Right renal cortex interstitium (tissue), 3 donors: ENCODE results near the gene TTC7B. TPM values are rescaled to one million over a fixed set of nuclear protein-coding genes. Genes with fewer than 3 reads are reported as not detected.

Source experiments
- DNase-seq, 3 donors: peaks; one replicate each; pipeline ENCODE4 v3.0.0-alpha.2; 2013; ENCODE audit warnings: low read depth in 3 of 3, low spot score in 2 of 3
- polyA plus RNA-seq, 3 donors: library from polyadenylated mRNA; unstranded; fragments of 120-200 nt; gene quantifications; one replicate each; pipeline ENCODE4 v1.2.1, GENCODE V29; 2013; ENCODE audit not compliant: insufficient read length in 3 of 3

TTC7B gene
- polyA plus RNA-seq, 3 donors: 45.1 to 51.3 (median 45.2) TPM

GRCh38 chr14:90805662-90806540 lies 10.3 kb downstream of the TTC7B start:
- no peak for DNase-seq

- no peak for DNase-seq
Measured at GRCh38 chr14:90805084-90805391, 11.2 kb downstream of the TTC7B start.

- no peak for DNase-seq
Measured at GRCh38 chr14:90804292-90805083, 11.7 kb downstream of the TTC7B start.

GRCh38 chr14:90803249-90803648 lies 13.0 kb downstream of the TTC7B start:
- no peak for DNase-seq

GRCh38 chr14:90799420-90799819 lies 16.8 kb downstream of the TTC7B start:
- no peak for DNase-seq

GRCh38 chr14:90797919-90798318 lies 18.3 kb downstream of the TTC7B start:
- DNase-seq: no peak

GRCh38 chr14:90797451-90797850 lies 18.8 kb downstream of the TTC7B start:
- DNase-seq: no peak

- no peak for DNase-seq
Measured at GRCh38 chr14:90796329-90796728, 19.9 kb downstream of the TTC7B start.

- no peak for DNase-seq
Measured at GRCh38 chr14:90795744-90796143, 20.5 kb downstream of the TTC7B start.

- no peak for DNase-seq
Measured at GRCh38 chr14:90791486-90791885, 24.7 kb downstream of the TTC7B start.

GRCh38 chr14:90788031-90788430 lies 28.2 kb downstream of the TTC7B start:
- DNase-seq: no peak

GRCh38 chr14:90785876-90786450 lies 30.3 kb downstream of the TTC7B start:
- no peak for DNase-seq

- no peak for DNase-seq
Measured at GRCh38 chr14:90785471-90785870, 30.8 kb downstream of the TTC7B start.

GRCh38 chr14:90784621-90785270 lies 31.5 kb downstream of the TTC7B start:
- no peak for DNase-seq

- DNase-seq: no peak
Measured at GRCh38 chr14:90783344-90783743, 32.9 kb downstream of the TTC7B start.

GRCh38 chr14:90782892-90783291 lies 33.3 kb downstream of the TTC7B start:
- no peak for DNase-seq

GRCh38 chr14:90781876-90782275 lies 34.4 kb downstream of the TTC7B start:
- no peak for DNase-seq

- DNase-seq: no peak
Measured at GRCh38 chr14:90781344-90781761, 34.9 kb downstream of the TTC7B start.

- no peak for DNase-seq
Measured at GRCh38 chr14:90780519-90780918, 35.7 kb downstream of the TTC7B start.

- no peak for DNase-seq
Measured at GRCh38 chr14:90778571-90779255, 37.5 kb downstream of the TTC7B start.
